CD14-positive monocyte (primary cell): ENCODE data around the gene SAP30L. TPM values are rescaled to one million over a fixed set of nuclear protein-coding genes. Genes with fewer than 3 reads are reported as not detected.

Experiments used
- DNase-seq, 3 donors: peaks; one replicate each; pipeline ENCODE4 v3.0.0-alpha.2; 2011 to 2022
- H2AFZ ChIP-seq: 2 replicates; pipeline ENCODE4 v1.6.0; 2012; ENCODE audit warnings: mild to moderate bottlenecking, low read depth, low read length, inconsistent platforms; ENCODE audit not compliant: insufficient read depth, poor library complexity, severe bottlenecking
- H3K27ac ChIP-seq, 2 donors: 1 replicate in 1 of 2; 2 replicates in 1 of 2; pipeline ENCODE4 v1.5.1; 2012 to 2013; ENCODE audit warnings: low read length in 2 of 2, control low read depth in 1 of 2, inconsistent platforms in 1 of 2, low read depth in 1 of 2, mild to moderate bottlenecking in 1 of 2
- H3K27me3 ChIP-seq, 2 donors: one replicate each; pipeline versions ENCODE4 v1.6.0 to v1.6.1; 2011 to 2013; ENCODE audit warnings: low read length in 2 of 2; ENCODE audit not compliant: control insufficient read depth in 2 of 2, insufficient read depth in 2 of 2
- H3K36me3 ChIP-seq, 2 donors: replicated peaks in 1 of 2; 1 replicate in 1 of 2; 2 replicates in 1 of 2; pipeline versions ENCODE4 v1.5.1 to v1.6.1; 2012 to 2013; ENCODE audit warnings: low read length in 2 of 2, control low read depth in 1 of 2, inconsistent platforms in 1 of 2, mild to moderate bottlenecking in 1 of 2; ENCODE audit not compliant: insufficient read depth in 2 of 2, control insufficient read depth in 1 of 2
- H3K4me1 ChIP-seq, 2 donors: 1 replicate in 1 of 2; 2 replicates in 1 of 2; pipeline versions ENCODE4 v1.5.1 to v1.6.1; 2012 to 2013; ENCODE audit warnings: low read length in 2 of 2, control low read depth in 1 of 2, inconsistent platforms in 1 of 2, mild to moderate bottlenecking in 1 of 2, moderate library complexity in 1 of 2; ENCODE audit not compliant: insufficient read depth in 2 of 2, control insufficient read depth in 1 of 2
- H3K4me2 ChIP-seq: replicated peaks from 2 replicates; pipeline ENCODE3; 2012; ENCODE audit warnings: low read length, moderate library complexity, mild to moderate bottlenecking; ENCODE audit not compliant: poor library complexity, severe bottlenecking; ENCODE audit errors: extremely low read depth
- H3K4me3 ChIP-seq, 3 experiments: fragments of 200-600 bp in 1 of 3; sonication (generic) in 1 of 3; replicated peaks in 1 of 3; 1 replicate in 2 of 3; 2 replicates in 1 of 3; pipeline ENCODE4 v1.5.1; 2011 to 2013; ENCODE audit warnings: low read length in 3 of 3, mild to moderate bottlenecking in 3 of 3, control low read depth in 2 of 3, low read depth in 2 of 3, inconsistent platforms in 1 of 3, moderate library complexity in 1 of 3
- H3K79me2 ChIP-seq: 2 replicates; pipeline ENCODE4 v1.6.0; 2012; ENCODE audit warnings: mild to moderate bottlenecking, control low read depth, inconsistent platforms, low read length, moderate library complexity; ENCODE audit not compliant: insufficient read depth
- H3K9ac ChIP-seq: 2 replicates; pipeline ENCODE4 v1.6.0; 2017; ENCODE audit warnings: low read length, mild to moderate bottlenecking; ENCODE audit not compliant: insufficient read depth, poor library complexity, severe bottlenecking
- H3K9me3 ChIP-seq, 2 donors: replicated peaks in 1 of 2; 1 replicate in 1 of 2; 2 replicates in 1 of 2; pipeline versions ENCODE4 v1.5.1 to v1.6.1; 2012 to 2013; ENCODE audit warnings: low read length in 2 of 2, control low read depth in 1 of 2; ENCODE audit not compliant: control insufficient read depth in 1 of 2, insufficient read depth in 1 of 2
- H4K20me1 ChIP-seq: 2 replicates; pipeline ENCODE4 v1.6.0; 2012; ENCODE audit warnings: mild to moderate bottlenecking, low read length, control low read depth, moderate library complexity; ENCODE audit not compliant: insufficient read depth
- H3K27ac Mint-ChIP-seq, 7 donors: one replicate each; pipeline ENCODE4 v1.8.0; 2020; ENCODE audit warnings: mild to moderate bottlenecking in 7 of 7, mixed read lengths in 7 of 7, moderate library complexity in 6 of 7, inconsistent platforms in 2 of 7
- H3K27me3 Mint-ChIP-seq, 3 donors: one replicate each; pipeline ENCODE4 v1.8.0; 2021 to 2022; ENCODE audit warnings: low read depth in 3 of 3, mild to moderate bottlenecking in 3 of 3, mixed read lengths in 3 of 3, moderate library complexity in 3 of 3, inconsistent platforms in 1 of 3
- H3K36me3 Mint-ChIP-seq, 2 donors: one replicate each; pipeline ENCODE4 v1.8.0; 2020; ENCODE audit warnings: mixed read lengths in 2 of 2, inconsistent platforms in 1 of 2, mild to moderate bottlenecking in 1 of 2
- H3K4me1 Mint-ChIP-seq: one replicate; pipeline ENCODE4 v1.8.0; 2020; ENCODE audit warnings: mild to moderate bottlenecking, mixed read lengths
- H3K4me3 Mint-ChIP-seq, 2 donors: one replicate each; pipeline ENCODE4 v1.8.0; 2020; ENCODE audit warnings: mild to moderate bottlenecking in 2 of 2, mixed read lengths in 2 of 2, moderate library complexity in 1 of 2
- H3K9me3 Mint-ChIP-seq, 7 donors: one replicate each; pipeline ENCODE4 v1.8.0; 2020 to 2022; ENCODE audit warnings: mixed read lengths in 7 of 7, mild to moderate bottlenecking in 6 of 7, moderate library complexity in 6 of 7, inconsistent platforms in 2 of 7
- CTCF ChIP-seq: fragments of 200-600 bp; IDR thresholded peaks from one replicate; pipeline ENCODE4 v1.8.0; 2022; ENCODE audit warnings: antibody characterized with exemption, mild to moderate bottlenecking
- WGBS: methylation state at CpG from one replicate; pipeline ENCODE4 v1.1.5; 2013; ENCODE audit warnings: missing lambda C conversion rate; ENCODE audit not compliant: insufficient coverage; 5-methylcytosine and 5-hydroxymethylcytosine counted together
- intact Hi-C, 2 donors: fragments of 100-400 bp; cut with micrococcal nuclease; formaldehyde crosslinking; loops; one replicate each; pipeline versions ENCODE4 v1.15.0 to v1.15.1; 2023
- polyA plus RNA-seq, 3 donors: library from polyadenylated mRNA; depleted of rRNA in 1 of 3; unstranded in 2 of 3; stranded (reverse) in 1 of 3; fragments of 300-500 nt in 2 of 3; fragments of >200 nt in 1 of 3; fragmentation: Illumina TruSeq in 2 of 3; gene quantifications; 1 replicate in 2 of 3; 2 replicates in 1 of 3; pipeline ENCODE4 v1.2.3, GENCODE V29; 2012 to 2021

SAP30L gene
- polyA plus RNA-seq, 3 donors, result 21.1 to 36.1 (median 29.4) TPM

GRCh38 chr5:154410008-154410407 lies 35.8 kb upstream of the SAP30L start:
- Mint-ChIP-seq H3K36me3 (peaks cover 47 to 54% of the 10 kb centered on the region in 2 donors), H3K27ac (no peak overlapping the region), H3K4me1 (peaks cover 7% of the 10 kb centered on the region), H3K4me3 (no peak overlapping the region), H3K27me3 (peaks cover 0 to 3% (median 1%) of the 10 kb centered on the region in 3 donors), H3K9me3 (no peaks in the 10 kb centered on the region)
- Histone ChIP-seq H3K36me3 (peaks cover 11 to 51% of the 10 kb centered on the region in 2 donors), H3K79me2 (no peaks in the 10 kb centered on the region), H2AFZ (no peak overlapping the region), H3K9me3 (no peaks in the 10 kb centered on the region), H3K27me3 (peaks cover 0 to 2% of the 10 kb centered on the region in 2 donors), H3K27ac (no peak overlapping the region), H3K4me2 (no peak overlapping the region), H3K4me3 (no peak overlapping the region), H3K4me1 (peaks cover 5% of the 10 kb centered on the region in 2 donors), H3K9ac (no peak overlapping the region), H4K20me1 (no peaks in the 10 kb centered on the region)
- intact Hi-C loops, result no loop called here
- TF ChIP-seq CTCF, result no peak
- DNase-seq, result no peak

- H4K20me1 ChIP-seq, result no peaks in the 10 kb centered on the region
- Mint-ChIP-seq H3K36me3 (peaks cover 49 to 57% of the 10 kb centered on the region in 2 donors), H3K27me3 (peaks cover 0 to 3% (median 0%) of the 10 kb centered on the region in 3 donors), H3K9me3 (no peaks in the 10 kb centered on the region), H3K4me3 (no peak overlapping the region), H3K4me1 (no peaks in the 10 kb centered on the region), H3K27ac (no peak overlapping the region)
- no peaks in the 10 kb centered on the region for H3K79me2 ChIP-seq
- intact Hi-C loops, result no loop called here
- no peak overlapping the region for H2AFZ ChIP-seq
- WGBS, result 100% methylated on average over 4 of the region's 6 CpGs
- H3K27me3 ChIP-seq, result no peaks in the 10 kb centered on the region
- no peak overlapping the region for H3K4me2 ChIP-seq
- no peak overlapping the region for H3K27ac ChIP-seq
- no peak overlapping the region for H3K4me3 ChIP-seq
- H3K36me3 ChIP-seq, result peaks cover 13 to 54% of the 10 kb centered on the region in 2 donors
- no peak for TF ChIP-seq CTCF
- no peak for DNase-seq
- no peaks in the 10 kb centered on the region for H3K4me1 ChIP-seq
- no peaks in the 10 kb centered on the region for H3K9me3 ChIP-seq
- H3K9ac ChIP-seq, result no peak overlapping the region
Measured at GRCh38 chr5:154410786-154411185, 35.0 kb upstream of the SAP30L start.
